Ammon's horn (tissue), 1 donor: Measurements from ENCODE around the gene TXNRD2.
A peak's percentile ranks its signal among the peaks of the same experiment; 100 is the strongest.
"Not testable (repeated sequence)": the region's sequence is repeated elsewhere in the genome, so short reads cannot be mapped to it uniquely, and the experiment has no call there.

ENCODE experiments used
- DNase-seq: peaks from one replicate; pipeline ENCODE4 v3.0.0-alpha.2; 2016; ENCODE audit warnings: low spot score

Gene TXNRD2

DNA sequence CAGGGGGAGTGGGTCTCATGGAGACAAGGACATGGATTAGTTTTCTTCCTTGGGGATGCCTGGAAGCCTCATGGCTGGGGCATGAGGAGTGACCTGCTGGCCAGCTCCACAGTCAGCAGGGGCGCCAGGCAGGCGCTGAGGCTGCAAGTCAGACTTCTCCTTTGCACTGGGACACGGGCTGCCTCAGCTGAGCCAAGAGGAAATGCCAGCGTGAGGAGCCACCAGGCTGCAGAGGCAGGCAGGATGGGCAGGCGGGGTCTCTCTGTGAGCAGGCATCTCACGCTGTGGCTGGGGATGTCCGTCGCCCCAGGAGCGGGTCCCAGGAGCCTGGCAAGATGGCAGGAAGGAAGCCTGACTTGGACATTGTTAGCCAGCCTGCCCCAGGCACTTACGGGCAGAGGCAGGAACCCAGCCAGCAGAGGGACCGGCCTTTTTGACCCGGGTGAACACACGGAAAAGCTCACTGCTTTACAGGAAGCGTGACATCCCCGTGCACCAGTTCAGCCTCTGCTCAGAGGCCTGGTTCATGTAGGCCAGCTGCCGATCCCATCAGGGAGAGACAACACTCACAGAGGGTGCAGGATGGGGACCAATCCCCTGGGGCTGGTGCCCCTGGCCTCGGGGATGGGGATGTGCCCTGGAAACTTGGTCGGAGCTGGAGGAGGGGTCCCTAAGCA lies 97.1 kb downstream of the TXNRD2 start:
- peak; percentile 74 for DNase-seq

DNA sequence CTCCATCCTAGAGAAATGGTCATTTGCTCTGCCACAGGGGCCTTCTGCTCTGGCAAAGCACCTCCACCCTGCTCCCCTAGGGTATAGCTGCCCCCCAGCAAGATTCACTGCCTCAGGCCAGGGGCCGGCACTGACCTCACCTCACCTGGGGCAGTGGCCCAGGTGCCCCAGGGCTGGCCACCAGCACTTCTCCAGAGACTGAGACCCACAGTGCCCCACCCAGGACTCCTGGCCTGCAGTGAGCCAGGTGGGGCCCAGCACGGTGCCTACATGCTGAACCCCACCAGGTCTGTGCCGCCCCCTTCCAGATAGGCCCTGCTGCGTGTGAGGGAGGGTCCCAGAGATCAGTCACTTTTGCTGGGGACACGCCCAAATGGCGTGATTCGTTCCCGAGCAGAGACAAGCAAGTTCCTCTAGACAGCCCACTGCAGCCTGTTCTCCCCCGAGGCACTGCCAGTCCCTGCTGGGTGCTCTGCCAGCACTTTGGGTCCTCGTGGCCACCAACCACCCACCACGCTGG lies 97.7 kb downstream of the TXNRD2 start:
- no peak for DNase-seq

DNA sequence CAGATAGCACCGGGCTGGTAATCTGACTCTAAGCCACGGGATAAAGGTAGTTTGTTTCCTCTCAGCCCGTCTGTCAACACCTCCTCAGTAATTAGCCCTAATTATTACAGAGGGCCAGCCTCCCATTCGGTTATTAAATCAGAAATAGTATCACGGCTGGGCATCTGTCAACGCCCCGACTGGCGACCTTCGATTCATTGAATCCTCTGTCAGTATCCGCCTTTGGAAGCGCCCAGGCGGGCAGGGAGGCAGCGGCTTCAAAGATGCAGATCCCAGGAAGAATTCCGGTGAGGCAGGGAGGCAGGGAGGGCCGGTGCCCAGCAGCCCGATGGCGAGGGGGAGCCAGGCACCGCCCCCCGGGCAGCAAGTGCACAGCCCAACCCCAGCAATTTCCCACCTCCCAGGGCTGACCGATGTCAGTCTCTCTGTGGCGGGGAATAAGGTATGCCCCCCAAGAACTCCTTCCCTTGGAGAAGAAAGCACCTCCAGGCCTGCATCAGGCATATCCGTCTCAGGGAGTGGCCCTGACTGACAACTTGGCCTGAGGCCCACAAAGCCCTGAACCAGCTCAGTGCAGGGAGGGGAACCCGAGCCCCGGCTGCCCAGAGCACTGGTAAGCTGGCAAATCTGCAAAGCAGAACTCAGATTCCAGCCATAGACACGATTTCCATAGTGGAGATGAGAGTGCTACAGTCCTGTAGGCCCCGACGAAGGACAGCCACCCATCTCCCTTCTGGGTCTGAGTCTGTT lies 98.3 kb downstream of the TXNRD2 start:
- DNase-seq, result no peak

DNA sequence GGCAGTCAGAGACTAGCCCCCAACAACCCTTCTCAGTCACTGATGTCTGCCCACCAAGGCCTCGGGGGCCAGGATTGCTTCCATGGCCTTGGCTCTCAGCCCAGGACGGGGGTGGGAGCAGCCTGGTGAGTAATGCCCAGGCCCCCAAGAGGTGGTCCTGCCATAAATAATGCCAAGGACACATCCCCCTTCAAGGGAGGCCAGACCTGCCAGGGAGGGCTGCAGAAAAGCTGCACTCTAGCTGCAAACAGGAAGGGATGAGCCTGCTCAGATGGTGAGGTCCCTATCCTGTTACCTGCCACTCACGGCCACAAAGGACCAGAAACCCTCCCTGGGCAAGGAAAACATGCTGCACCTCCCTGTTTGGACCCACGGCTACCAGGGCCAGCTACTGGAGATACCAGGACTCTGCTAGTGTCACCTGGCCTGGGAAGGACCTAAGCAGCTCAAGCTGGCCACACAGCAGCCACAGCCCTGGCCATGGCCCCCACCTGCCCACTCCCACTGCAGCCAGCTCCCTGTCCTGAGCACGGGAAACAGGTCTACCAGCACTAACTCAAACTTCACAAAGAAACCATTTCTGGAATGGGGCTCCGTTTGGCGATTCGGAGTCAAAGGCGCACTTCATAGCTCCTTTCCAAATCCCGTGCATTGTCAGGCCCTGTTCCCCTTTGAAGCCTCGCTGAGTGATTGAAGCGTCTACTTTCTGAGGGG lies 99.1 kb downstream of the TXNRD2 start:
- DNase-seq, result no peak

DNA sequence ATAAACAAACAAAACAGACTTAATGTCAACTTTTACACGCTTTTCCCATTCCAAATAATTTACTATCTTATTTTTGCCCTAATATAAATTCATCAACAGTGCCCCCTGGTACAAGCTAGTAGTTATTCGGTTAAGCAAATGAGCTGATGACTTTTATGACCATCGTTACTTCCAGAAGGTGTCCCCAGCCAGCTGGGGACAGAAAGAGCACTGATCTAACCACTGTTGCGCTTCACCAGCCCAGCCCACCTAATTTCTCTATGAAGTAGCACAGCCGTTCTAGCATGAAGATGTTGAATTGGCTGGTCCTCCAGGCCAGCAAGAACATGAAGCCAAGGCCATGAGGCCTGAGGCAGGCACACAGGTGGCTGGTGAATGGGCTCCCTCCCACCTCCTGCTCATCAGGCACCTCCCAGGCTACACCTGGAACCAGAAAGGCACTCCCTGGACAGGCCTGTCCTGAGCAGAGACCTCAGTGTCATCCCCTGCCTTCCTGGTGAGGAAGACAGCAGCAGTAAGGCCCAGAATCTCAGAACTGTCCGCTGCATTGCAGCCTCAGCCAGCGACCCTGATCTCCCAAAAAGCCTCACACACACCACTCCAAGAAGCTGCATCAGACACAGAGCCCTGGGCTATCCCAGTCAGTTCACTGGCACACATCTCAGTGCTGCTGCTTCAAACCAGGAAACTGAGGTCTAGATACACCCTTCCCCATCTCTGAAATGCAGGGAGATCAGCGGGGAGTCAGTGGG lies 99.8 kb downstream of the TXNRD2 start:
- no peak for DNase-seq

DNA sequence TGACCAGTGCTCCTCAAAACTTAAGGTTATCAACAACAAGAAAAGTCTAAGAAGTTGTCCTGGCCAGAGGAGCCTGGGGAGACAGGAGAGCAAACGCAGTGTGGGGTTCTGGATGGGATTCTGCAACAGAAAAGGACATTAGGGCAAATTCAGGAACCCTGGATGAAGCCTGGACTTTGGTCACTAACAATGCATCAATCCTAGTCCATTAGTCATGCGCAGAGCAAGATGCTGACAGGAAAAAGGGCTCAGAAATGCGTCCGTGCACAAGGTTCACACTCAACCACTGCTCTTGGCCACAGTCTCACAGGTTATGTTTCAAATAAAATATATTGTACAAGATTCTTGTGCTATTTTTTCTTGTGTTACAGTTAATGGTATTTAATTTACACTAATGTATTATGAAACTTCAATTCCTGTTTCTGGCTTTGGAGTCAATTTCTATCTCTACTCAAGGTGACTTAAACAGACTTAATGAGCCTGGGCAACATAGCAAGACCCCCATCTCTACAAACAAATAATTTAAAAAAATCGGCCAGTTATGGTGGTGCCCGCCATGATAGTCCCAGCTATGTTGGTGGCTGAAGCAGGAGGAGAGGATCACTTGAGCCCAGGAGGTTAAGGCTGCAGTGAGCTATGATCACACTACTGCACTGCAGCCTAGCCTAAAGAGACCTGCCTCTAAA lies 100.5 kb downstream of the TXNRD2 start:
- no peak for DNase-seq

DNA sequence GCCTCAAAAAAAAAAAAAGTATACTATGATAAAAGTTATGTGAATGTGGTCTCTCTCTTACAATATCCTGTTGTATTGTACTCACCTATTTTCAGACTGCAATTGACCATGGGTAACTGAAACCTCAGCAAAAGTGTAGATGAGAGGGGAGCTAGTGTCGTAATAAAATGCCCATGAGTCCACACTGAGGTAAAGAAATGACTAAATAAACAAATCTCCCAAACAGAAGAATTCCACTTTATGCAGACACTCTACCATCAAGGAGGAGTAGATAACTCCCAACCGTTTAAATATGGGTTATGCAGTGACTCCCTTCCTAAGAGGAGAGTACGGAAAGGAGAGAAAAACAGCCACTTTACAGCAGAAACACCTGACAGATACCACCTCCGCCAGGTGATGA lies 101.6 kb downstream of the TXNRD2 start:
- no peak for DNase-seq

DNA sequence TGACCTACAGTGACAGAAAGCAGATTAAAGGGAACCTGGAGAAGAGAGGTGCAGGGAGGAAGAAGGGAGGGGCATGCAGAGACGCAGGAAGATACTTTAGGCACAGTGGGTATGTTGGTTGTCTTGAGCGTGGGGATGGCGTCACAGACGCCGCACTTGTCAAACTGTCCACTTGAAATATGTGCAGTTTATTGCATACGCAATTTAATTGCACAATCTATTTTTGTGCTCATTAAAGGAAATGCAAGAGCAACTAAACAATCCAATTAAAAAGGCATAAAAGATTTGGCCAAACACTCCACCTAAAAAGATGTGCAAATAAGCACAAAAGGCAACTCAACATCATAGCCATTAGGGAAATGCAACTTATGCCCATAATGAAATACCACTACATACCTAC lies 103.7 kb downstream of the TXNRD2 start:
- no peak for DNase-seq

DNA sequence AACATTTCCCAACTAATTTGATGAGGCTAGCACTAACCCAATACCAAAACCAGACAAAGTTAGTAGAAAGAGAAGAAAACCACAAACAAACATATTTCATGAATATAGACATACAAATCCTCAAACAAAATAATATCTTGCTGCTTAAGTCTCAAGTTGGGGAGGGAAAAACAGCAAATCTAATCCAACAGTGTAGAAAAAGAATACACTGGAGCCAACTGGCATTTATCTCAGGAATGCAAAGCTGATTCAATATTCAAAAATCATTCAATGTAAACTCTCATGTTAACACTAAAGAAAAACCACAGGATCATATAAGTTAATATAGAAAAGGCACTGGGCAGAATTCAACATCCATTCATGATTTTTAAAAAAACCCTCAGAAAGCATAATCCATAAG lies 105.1 kb downstream of the TXNRD2 start:
- no peak for DNase-seq

DNA sequence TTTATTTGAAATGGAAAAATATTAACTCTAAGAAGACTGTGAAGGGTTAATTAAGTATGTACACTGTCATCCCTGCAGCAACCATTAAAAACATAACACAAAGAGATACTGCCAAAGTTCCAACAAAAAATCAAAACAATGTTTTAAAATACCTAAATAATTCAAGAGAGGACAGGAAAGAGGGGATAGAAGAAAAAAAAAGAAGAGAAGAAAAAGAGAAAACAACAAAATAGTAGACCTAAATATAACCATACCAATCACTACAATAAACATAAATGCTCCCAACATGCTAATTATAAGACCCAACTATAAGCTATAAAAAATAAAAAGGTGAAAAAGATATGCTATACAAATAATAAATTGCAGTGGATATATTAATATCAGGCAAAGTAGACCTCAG lies 107.0 kb downstream of the TXNRD2 start:
- DNase-seq, result no peak

DNA sequence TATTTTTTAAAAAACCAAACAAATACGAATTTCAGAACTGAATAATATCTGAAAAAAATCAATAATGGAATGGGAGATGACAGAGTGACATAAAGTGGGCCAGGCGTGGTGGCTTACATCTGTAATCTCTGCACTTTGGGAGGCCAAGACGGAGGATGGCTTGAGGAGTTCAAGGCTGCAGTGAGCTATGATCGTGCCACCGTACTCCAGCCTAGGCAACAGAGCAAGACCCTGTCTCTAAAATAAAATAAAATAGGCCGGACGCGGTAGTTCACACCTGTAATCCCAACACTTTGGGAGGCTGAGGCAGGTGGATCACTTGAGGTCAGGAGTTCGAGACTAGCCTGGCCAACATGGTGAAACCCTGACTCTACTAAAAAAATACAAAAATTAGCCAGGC lies 108.3 kb downstream of the TXNRD2 start:
- DNase-seq, result not testable (repeated sequence)

DNA sequence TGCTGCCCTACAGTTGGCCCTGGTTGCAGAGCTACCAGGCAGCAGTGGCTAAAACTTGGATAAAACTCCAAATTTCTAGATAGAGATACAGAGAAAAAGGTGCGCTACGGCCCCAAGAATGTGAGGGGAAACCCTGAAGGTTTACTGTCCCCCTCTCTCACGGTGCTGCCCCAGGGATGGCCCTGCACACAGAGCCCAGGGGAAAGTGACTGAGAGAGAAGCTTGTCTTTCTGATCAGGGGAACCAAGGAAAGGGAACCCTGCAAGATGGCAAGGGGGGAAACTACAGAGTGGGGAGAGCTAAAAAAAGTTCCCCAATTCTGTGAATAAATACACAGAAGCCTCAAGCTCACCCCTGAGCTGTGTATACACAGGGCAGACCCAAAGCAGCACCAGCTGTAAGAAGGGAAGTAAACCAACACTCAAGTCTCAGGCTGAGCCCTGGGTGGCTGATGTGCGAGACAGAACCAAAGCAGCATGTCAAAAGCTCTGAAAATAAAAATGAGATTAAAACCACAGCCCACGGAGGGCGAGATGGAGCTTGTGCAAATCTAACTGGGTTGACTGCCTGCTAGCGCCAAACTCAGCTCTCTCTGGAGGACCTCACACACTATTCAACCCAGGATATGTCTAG lies 109.0 kb downstream of the TXNRD2 start:
- DNase-seq, result no peak

DNA sequence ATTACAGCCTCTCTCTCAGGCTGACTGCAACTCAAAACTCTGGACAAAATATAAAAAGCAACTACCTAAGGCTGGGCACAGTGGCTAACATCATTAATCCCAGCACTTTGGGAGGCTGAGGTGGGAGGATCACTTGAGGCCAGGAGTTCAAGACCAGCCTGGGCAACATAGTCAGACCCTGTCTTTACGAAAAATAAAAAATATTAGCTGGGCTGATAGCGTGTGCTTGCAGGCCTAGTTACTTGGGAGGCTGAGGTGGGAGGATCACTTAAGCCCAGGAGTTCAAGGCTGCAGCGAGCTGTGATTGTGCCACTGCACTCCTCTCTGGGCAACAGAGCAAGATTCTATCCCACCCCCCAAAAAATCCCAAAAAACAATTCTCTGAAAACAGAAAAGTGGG lies 109.6 kb downstream of the TXNRD2 start:
- not testable (repeated sequence) for DNase-seq

DNA sequence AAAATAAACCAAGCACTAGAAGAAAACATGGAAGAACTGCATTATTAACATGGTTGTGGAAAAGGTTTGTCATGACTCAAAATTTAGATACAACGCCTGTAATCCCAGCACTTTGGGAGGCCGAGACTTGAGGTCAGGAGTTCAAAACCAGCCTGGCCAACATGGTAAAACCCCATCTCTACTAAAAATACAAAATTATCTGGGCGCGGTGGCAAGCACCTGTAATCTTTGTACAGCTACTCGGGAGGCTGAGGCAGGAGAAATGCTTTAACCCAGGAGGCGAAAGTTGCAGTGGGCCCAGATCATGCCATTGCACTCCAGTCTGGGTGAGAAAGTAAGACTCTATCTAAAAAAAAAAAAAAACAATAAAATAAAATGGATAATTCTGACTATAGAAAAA lies 110.6 kb downstream of the TXNRD2 start:
- no peak for DNase-seq

DNA sequence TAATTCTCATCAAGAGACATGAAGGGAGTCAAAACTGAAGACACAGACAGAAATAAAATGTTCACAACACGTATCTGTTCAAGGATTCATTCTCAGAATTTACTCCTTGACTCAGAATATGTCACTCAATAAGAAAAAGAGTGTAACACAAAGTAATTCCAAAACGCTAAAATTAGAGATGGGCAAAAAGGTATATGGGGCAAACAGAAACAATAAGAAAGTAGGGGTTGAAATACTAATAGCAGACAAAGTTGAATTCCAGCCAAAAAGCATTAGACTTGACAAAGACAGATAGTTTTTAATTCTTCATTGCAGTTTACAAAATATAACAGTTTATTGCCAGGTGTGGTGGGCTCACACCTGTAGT lies 113.6 kb downstream of the TXNRD2 start:
- DNase-seq, result no peak

DNA sequence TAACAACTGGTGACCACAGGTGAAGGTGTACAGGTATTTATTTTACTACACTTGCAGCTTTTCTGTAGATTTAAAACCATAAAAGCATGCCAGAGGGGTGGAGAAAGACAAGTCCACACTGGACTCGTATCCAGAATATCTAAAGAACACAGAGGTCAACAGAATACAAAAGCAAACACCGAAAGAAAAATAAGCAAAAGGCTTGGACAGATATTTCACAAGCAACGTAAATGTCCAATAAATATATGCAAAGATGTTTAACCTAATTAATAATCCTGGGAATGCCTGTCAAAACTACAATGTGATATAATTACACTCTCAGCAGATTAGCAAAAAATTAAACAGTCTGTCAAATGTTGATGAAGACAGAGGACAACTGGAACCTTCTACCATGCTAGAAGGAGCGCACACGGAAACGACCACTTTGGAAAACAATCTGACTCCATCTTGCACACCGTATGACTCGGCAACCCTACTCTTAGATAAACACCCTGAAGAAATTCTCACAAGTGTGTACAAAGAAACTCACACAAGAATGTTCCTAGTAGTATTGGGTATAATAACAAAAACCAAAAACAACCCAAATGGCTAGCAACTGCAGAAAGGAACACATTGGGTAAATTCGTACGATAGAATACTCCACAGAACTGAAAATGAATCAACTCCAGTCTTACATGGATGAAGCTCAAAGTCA lies 114.1 kb downstream of the TXNRD2 start:
- no peak for DNase-seq

DNA sequence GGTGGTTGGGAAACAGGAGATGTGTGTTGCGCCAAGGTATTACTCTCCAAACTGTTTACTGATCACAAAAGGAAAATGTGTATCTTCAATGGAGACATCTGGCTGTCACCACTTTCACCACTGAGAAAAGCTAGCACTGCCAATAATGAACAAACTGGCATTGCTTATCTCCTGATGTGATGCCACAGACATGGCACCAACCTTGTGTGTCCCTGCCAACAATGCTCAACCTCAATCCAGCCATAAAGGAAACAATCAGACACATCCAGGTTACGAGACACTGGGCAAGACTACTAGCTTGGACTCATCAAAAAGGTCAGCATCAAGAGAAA lies 115.0 kb downstream of the TXNRD2 start:
- DNase-seq, result no peak

DNA sequence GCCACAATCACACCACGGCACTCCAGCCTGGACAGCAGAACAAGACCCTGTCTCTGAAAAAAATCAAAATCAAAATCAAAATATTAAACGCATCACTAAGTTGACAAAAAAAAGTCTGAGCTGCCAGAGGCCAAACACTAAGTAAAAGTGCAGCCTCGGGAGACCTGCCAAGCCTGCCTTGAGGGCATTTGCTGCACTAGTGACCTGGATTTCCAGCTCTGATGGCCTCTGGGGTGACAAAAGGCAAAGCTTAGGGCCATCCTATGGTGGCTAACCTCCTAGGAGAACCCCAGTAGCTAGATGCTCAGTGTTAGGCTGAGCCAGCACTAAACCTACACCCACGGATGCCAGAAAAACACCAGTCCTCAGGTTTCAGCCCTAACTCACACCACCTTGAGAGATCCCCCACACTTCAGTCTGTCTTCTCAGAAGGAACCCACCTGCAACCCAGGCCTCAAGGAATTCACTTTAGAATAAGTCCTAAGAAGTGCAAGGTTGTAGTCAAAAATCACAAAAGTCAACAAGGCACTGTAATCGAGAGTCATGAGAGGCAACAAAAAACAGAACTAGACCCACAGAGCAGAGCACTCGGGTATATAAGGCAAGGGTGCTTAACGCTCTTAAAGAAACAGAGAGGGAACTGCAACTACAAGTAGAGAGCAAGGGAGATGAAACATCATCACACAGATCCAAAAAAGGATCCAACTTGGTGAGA lies 115.6 kb downstream of the TXNRD2 start:
- DNase-seq, result no peak
